ENCODE measurements around the gene TRERF1. TPM values are rescaled to one million over a fixed set of nuclear protein-coding genes. Genes with fewer than 3 reads are reported as not detected.

The TRERF1 gene
- total and polyA plus RNA-seq, 2 of the 4 experiments (the other 2 are of a cell fraction) = 6.3 to 9.9 TPM

- H3K4me2 ChIP-seq (ENCODE audit: low read depth, low read length) = no peak overlapping the region
- ChIA-PET POLR2A (ENCODE audit: unreplicated experiment) (interaction anchor here (0.6 kb wide), 1 partner anchor 232 kb away, joined by 3 read pairs; no protein-coding TSS in a partner anchor), CTCF (interaction anchor here (0.5 to 1.1 kb wide), 2 partner anchors 102 to 507 kb away, joined by 3 read pairs; no protein-coding TSS in a partner anchor)
- H3K79me1 ChIP-seq (ENCODE audit: low read depth in 1 of 2, low read length in 2 of 2) = peaks cover 41 to 91% of the 10 kb centered on the region in 2 experiments
- no peak overlapping the region for H2BK5ac ChIP-seq (ENCODE audit: low read depth, low read length, poor library complexity, severe bottlenecking)
- ATAC-seq (ENCODE audit: low read depth) = no peak
- dilution Hi-C loops (cut with HindIII; ENCODE audit: low sequenced_read_pairs, unreplicated experiment) = no loop called here
- in situ Hi-C loops (cut with MboI; ENCODE audit: low sequenced_read_pairs) = no loop called here
- H3K23ac ChIP-seq (ENCODE audit: low read depth, low read length) = peak overlapping the region; percentile 35; the same call in 1 of the 2 replicates
- no peak overlapping the region for H2AK9ac ChIP-seq (replicated peaks; ENCODE audit: low read depth, low read length, poor library complexity)
- H3K14ac ChIP-seq (replicated peaks; ENCODE audit: low read depth, low read length) = no peak overlapping the region
- no peaks in the 10 kb centered on the region for H3K27me3 ChIP-seq (ENCODE audit: control insufficient read depth, insufficient read depth, low read length)
- no peak overlapping the region for H2AK5ac ChIP-seq (ENCODE audit: low read depth, low read length)
- no peak overlapping the region for H2AFZ ChIP-seq (replicated peaks; ENCODE audit: low read length, poor library complexity)
- 100% methylated on average over 1 of the region's 5 CpGs; no CpG with 5 or more reads in 1 of the 2 experiments for WGBS, 2 experiments (ENCODE audit: extremely low coverage in 2 of 2, insufficient read length in 1 of 2)
- H4K5ac ChIP-seq (ENCODE audit: low read depth, low read length) = no peak overlapping the region
- H3K4ac ChIP-seq (ENCODE audit: low read depth, low read length) = no peak overlapping the region
- no peak overlapping the region for H4K8ac ChIP-seq (ENCODE audit: low read depth in 2 of 2, low read length in 2 of 2)
- H3K36me3 ChIP-seq (ENCODE audit: control insufficient read depth, insufficient read depth, low read length) = no peaks in the 10 kb centered on the region
- H3K18ac ChIP-seq (ENCODE audit: low read depth, low read length) = no peak overlapping the region
- H3K9me1 ChIP-seq (ENCODE audit: insufficient read depth, low read length) = peaks cover 17% of the 10 kb centered on the region
- no TSS peak for BruUV-seq (replicated peaks)
- H2BK20ac ChIP-seq (ENCODE audit: low read depth, low read length) = no peak overlapping the region
- H3K56ac ChIP-seq (ENCODE audit: extremely low read depth, insufficient read depth, low read length) = no peak overlapping the region
- no peak overlapping the region for H3K4me3 ChIP-seq (ENCODE audit: insufficient read depth, low read depth, low read length)
- no peak for DNase-seq
- no peak overlapping the region for H3K27ac ChIP-seq (ENCODE audit: insufficient read depth, low read length)
- H3K9ac ChIP-seq (ENCODE audit: low read depth, low read length) = no peak overlapping the region
- peaks cover 24% of the 10 kb centered on the region for H3K4me1 ChIP-seq (ENCODE audit: control insufficient read depth, insufficient read depth, low read length)
- no peaks in the 10 kb centered on the region for H3K9me3 ChIP-seq (ENCODE audit: control insufficient read depth, insufficient read depth, low read length)
- no peak overlapping the region for H2BK15ac ChIP-seq (ENCODE audit: low read depth, low read length)
- peaks cover 23% of the 10 kb centered on the region for H4K20me1 ChIP-seq (ENCODE audit: insufficient read depth, low read length)
- no peak overlapping the region for H4K91ac ChIP-seq (ENCODE audit: insufficient read depth, low read depth, low read length)
- no peak for TF ChIP-seq MAZ (IDR thresholded peaks at IDR 0.05; ENCODE audit: borderline replicate concordance, low read depth, low read length)
- no peak for TF ChIP-seq FOS (IDR thresholded peaks at IDR 0.05; ENCODE audit: low read depth, low read length)
- TF ChIP-seq RAD21 (IDR thresholded peaks at IDR 0.05; ENCODE audit: low read length) = no peak
- no peak for TF ChIP-seq CEBPB (IDR thresholded peaks at IDR 0.05; ENCODE audit: low read depth, low read length)
- TF ChIP-seq USF2 (IDR thresholded peaks at IDR 0.05; ENCODE audit: low read depth, low read length) = no peak
- no peak for TF ChIP-seq CHD1 (IDR thresholded peaks at IDR 0.05; ENCODE audit: low read depth, low read length)
- no peak for TF ChIP-seq BHLHE40 (IDR thresholded peaks at IDR 0.05; ENCODE audit: low read depth, low read length)
- TF ChIP-seq CTCF (conservative IDR thresholded peaks at IDR 0.05; ENCODE audit: low read depth, low read length) = no peak
- TF ChIP-seq SMC3 (IDR thresholded peaks at IDR 0.05; ENCODE audit: low read depth, low read length) = no peak
- TF ChIP-seq RCOR1 (IDR thresholded peaks at IDR 0.05; ENCODE audit: insufficient replicate concordance, low read length) = no peak
- no peak for TF ChIP-seq MXI1 (IDR thresholded peaks at IDR 0.05; ENCODE audit: borderline replicate concordance, low read depth, low read length)
- no peak for TF ChIP-seq POLR2A (IDR thresholded peaks at IDR 0.05; ENCODE audit: low read depth, low read length)
- TF ChIP-seq MAFK (IDR thresholded peaks at IDR 0.05; ENCODE audit: low read depth, low read length) = no peak
- no peak for TF ChIP-seq ELK1 (IDR thresholded peaks at IDR 0.05; ENCODE audit: borderline replicate concordance, low read depth, low read length)
- intact Hi-C loops (cut with micrococcal nuclease) = loop anchor here (10.0 kb wide), 1 partner anchor 92 kb away; no protein-coding TSS in a partner anchor
- no peak overlapping the region for H2BK120ac ChIP-seq (ENCODE audit: low read depth, low read length)
Observed at GRCh38 chr6:42446370-42446769, 5.4 kb downstream of the TRERF1 start.

All from IMR-90 (cell line).